HPDE6-E6E7 (cell line): ENCODE data around the gene CCDC57.
A peak's percentile ranks its signal among the peaks of the same experiment; 100 is the strongest.

Experiments used
- DNase-seq: peaks from one replicate; pipeline ENCODE4 v3.0.0; 2011; ENCODE audit warnings: missing footprints; ENCODE audit errors: extremely low spot score

CCDC57 gene

DNA sequence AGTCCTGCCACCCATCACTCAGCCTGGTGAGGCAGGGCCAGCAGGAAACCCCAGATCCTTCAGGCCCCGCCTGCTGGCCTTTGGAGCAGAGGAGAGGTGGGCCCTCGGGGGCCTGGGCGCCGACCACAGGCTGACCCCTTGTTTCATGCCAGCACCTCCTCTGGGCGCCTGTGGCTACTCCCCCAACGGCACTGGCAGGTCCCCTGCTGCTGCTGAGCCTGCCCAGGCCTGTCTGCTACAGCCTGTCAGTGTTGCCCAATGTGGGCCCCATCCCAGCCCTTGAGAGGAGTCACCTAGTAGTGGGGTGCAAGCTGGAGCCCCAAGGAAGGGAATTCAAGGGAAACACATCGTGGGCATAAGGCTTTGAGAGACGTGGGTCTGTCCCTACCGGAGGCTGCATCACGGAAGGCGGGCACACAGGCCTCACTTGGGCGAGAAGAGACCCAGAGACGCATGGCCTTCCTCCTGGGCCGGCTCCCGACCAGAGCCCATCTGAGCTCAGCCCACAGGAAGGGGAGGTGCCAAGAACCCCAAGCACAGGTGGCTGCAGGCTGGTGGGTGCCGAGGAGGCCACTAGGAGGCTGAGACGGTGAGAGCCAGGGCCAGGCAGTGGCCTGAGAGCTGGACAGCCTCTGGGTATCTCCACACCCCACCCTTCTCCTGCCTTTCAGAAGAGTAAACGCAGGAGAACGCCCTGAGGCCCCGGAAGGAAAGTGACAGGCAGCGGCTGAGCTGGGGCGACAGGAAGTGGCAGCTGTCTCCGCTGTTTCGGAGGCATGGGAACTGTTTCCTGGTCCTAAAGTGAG lies 106.6 kb downstream of the CCDC57 start:
- peak; percentile 82 for DNase-seq

DNA sequence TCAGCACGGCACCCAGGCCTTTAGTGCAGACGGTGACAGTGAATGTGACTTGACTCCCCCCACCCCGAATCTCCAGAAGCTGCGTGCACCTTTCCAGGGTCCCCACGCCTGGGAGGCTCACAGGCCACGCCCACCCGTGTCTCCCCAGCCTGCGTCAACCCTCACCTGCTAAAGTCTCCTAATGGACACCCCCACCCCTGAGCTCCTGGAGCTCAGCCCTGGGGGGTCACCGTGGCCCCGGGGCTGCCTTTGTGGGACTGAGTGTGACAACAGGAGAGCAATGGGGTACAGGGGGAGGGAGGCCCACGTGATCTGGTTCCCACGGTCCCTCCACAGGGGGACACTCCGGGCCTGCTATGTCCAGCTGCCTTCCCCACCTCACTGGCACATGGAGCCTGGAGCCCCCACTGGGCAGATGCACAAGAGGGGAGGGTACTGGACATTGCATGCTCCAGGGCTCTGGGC lies 107.2 kb downstream of the CCDC57 start:
- DNase-seq = no peak

GRCh38 chr17:82104797-82105416 lies 107.7 kb downstream of the CCDC57 start:
- no peak for DNase-seq

DNA sequence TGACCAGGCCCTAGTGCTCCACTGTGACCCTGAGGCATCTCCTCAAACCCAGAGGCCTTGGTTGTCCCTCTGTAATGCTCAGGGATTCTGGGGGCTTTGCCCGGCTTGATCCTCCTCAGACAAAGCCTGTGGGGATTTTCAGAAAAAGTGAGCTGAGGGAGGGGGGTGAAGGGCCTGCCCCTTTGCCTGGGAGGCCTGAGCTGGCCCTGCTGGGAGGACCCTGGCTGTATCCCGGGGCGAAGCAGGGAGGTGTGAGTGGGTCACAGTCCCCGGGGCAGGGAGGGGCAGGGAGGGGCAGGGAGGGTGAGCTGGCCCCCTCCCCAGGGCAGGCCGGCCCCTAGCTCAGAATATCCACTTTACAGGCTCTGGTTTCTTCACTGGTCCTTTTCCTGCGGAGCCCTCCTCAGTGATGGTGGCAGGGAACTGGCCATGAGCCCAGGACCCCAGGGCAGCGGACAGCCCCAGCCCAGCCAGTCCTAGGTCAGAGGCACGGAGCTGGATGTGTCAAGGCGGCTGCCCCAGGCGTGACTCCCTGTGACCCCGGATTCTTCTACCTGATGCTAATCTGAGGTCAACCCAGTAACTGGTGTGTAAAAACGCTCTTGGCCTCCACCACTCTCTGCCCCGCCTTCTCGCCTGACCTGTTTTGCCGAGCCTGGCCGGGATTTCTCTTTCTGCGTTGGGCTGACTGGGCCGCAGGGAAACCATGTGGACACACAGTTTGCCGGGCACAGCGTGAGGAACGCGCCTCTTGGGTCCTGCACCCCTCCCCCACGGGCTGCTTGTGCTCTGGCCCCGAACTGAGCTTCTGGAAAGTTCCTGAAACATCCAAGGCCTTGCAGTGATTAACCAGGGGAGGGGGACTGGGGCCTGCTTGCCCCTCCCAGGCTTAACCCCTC lies 108.8 kb downstream of the CCDC57 start:
- peak; percentile 63 for DNase-seq

DNA sequence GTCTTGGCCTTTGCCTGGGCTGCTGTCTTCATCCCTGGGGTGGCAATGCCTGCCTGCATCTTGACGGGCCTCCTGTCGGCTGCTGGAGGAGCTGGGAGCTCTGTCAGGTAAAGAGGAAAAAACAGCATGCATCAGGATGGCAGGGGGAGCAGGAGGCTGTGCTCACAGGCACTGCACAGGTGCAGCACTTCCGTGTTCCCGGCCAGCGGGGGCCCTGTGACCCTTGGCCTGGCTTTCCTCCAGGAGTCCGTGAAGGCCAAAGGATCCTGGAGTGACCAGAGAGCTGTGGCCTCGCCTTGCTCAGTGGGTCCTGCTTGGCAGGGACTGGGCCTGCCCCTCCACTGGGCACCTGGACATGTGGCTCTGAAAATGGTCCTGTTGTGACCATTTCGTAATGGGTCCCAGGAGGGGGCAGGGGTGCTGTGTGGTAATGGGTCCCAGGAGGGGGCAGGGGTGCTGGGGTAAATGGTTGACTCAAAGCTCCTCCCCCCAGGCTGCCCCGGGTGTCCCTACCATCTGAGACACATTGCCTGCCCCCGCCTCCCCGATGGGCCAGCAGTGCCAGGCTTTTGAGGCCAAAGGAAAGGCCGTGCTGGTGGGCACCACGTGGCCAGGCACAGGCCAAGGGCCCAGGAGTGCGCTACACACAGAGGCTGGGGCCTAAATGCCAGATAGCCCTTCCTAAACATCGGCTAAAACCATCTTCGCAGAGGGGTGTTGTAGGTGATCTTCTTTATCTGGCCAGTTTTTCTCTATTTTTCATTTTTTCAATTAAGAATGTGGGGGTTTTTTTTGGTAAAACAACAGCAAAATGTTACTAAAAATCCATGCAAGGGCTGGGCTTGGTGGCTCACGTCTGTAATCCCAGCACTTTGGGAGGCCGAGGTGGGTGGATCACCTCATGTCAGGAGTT lies 110.6 kb downstream of the CCDC57 start:
- no peak for DNase-seq

- no peak for DNase-seq
Observed at GRCh38 chr17:82101301-82101715, 111.3 kb downstream of the CCDC57 start.

DNA sequence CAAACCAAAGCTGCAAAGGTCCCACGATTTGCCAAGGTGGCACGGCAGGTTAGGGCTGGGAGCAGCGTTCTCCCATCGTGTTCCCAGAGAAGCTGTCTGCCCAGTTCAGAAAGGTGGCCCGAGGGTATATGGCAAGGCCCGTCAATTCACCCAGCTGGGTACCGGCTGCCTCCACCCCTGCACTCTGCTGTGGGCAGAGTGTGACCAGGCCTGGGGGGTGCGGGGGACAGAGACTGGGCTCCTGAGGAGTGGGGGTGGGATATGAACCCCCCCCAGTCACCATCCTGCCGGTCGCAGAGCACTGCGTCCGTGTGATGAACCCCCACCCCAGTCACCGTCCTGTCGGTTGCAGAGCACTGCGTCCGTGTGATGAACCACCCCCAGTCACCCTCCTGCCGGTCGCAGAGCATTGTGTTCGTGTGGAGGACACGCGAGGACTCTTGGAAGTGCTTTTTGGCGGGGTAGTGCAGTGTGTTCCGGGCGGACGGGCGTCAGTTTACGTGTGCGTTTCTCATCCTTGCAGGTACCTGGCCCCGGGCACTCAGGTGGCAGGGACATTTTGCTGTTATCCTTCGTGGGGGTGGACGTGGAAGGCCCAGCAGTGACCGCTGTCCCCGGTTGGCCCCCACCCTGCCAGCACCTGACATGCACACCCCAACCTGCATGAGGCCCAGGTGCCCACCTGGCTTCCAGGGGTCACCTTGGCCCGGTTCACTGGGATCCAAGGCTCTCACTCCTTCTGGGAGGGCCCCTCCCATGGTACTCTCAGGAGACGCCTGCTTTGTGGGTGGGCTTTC lies 111.9 kb downstream of the CCDC57 start:
- DNase-seq = no peak

- DNase-seq = no peak
Observed at GRCh38 chr17:82098939-82099763, 113.5 kb downstream of the CCDC57 start.

DNA sequence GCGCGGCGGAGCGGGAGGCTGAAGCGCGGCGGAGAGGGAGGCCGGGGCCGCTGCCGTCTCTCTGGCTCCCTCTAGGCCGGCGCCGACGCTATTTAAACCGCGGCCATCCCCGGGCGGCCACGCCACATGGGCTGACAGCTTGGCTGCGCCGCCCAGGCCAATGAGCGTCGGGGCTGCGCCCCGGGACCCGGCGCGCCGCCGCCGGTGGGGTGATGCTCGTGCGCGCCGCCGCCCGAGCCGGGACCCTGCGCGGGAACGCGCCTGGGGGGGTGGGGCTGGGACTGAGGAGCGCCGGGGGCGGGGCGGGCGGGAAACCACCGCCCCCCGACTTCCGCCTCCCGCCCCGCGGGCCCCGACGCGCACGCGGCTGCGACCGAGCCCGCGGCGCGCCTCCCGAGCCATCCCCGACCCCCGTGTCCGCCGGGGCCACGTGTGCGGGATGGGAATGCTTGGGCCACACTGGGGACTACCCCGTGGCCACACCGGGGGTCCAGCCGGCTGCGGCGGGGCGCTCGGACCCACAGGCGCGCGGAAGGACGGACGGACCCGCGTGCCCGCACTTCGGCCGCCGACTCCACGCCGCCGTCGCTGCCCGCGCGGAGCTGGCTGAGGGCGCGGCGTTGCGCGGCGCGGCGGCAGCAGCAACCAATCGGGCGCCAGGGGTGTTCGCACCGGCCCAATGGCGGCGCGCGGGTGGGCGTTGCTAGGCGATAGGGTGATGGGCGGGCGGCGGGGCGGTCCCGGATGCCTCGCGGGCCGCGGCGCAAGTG lies 114.3 kb downstream of the CCDC57 start, which contains the start of gene FASN:
Gene FASN, minus strand, starts transcription at position 68 of the 770 bp plus-strand sequence. CDS start 1,791 bp downstream, outside the sequence.
- DNase-seq = peak; percentile 100

DNA sequence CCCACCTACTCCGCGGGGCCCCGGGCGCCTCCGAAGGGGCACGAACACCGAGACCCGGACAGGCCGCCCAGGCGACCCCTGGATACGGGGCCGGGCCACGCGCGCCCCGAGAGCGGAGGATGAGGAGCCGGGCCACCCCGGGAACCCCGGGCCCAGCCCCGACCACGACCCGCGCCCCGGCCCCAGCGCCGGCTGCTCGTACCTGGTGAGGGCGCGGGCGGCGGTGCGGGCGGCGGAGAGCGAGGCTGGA lies 114.8 kb downstream of the CCDC57 start:
- no peak for DNase-seq

DNA sequence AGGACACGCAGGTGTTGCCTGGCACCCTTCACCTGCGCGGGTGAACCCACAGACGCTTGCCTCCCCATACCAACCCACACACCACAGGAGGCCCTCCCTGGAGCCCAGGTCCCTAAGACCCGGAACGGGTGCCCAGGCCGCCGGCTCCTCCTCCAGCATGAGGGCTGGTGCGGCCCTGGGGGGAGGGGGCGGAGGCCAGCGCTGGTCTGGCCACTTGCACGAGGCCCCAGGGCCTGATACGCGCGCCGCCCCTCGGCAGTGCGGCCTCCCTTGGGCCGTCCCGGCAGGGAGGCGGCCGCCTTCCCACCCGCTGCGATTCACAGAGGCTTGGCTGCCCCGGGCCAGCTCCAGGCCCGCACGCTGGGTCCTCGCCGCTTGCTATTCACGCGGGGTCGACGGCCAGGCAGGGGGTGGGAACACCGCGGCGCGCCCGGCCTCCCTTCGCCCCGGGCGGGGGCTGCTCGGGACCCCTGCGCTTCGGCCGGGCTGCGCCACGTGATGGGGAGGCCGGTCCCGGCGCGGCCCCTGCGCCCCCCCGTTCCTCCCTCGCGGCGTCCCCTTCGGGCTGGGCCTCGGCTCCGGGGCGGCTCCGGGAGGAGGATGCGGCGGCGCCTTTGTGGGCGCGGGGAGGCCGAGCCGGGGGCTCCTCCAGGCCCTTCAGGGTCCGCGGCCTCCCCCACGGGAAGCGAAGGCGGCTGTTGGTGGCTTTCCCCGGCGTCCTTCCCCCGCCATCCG lies 115.3 kb downstream of the CCDC57 start:
- DNase-seq = no peak

DNA sequence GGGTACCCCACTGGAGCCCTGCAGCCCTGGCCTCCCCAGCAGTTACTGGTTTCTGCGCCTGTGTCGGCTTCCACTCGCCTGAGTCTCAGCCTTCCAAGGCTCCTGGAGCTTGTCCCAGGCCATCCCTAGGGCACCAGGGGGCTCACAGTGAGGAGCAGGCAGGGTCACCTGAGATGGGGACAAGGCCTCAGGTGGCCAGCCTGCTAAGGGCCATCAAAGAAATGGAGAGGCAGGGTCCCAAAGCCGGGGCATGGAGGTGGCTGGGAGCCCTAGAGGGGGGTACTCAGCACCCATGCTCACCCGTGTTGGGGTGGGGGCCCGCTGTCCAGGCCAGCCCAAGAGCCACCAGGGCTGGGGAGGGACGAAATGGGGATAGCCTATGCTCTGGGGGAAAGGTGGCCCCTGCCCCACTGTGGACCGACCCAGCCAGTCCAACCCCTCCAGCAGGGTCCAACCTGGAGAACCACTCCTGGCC lies 115.9 kb downstream of the CCDC57 start:
- DNase-seq = no peak

GRCh38 chr17:82095777-82096708 lies 116.6 kb downstream of the CCDC57 start:
- no peak for DNase-seq

GRCh38 chr17:82094931-82095776 lies 117.5 kb downstream of the CCDC57 start:
- DNase-seq = no peak

DNA sequence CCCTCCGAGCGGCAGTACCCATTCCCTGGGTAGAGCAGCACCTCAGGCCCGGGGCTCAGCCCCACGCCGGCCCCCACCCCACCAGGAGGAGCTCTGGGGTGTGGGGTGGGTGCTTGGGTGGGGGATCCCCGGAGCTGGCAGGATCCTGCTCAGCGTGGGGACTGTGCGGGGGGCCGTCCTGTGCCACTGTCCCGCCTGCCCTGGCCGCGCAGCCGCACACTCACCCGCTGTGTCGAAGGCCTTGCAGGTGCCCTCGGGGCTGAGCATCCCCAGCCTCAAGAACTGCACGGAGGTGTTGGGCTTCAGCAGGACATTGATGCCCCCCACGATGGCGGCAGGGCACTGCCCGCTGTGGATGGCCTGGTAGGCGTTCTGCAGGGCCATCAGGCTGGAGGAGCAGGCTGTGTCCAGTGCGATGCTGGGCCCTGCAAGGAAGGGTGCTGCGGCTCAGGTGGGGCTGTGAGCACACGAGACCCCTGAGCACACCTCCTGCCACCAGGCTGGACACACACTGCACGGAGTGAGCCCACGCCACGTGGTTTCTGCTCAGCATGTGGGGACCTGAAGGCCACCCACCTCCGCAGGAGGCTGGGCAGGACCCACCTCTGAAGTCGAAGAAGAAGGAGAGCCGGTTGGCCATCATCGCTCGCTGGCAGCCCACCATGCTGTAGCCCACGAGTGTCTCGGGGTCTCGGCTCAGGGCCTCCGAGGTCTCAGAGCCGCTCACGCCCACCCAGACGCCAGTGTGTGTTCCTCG lies 119.5 kb downstream of the CCDC57 start:
- no peak for DNase-seq
